Cardiac fibroblast (primary cell): ENCODE measurements around the gene AP2A2.

ENCODE experiments used
- DNase-seq, 2 donors: peaks; one replicate each; pipeline versions ENCODE4 v3.0.0 to v3.0.0-alpha.2; 2010; ENCODE audit warnings: low read depth in 2 of 2
- H3K4me3 ChIP-seq, 2 donors: replicated peaks in 1 of 2; 1 replicate in 1 of 2; 2 replicates in 1 of 2; pipeline ENCODE4 v1.5.1; 2011; ENCODE audit warnings: low read depth in 2 of 2, low read length in 2 of 2, mild to moderate bottlenecking in 2 of 2, moderate library complexity in 1 of 2
- TF ChIP-seq, protein P1 (sequence below): IDR thresholded peaks from one replicate; pipeline ENCODE4 v1.5.1; 2011; ENCODE audit warnings: low read depth, mild to moderate bottlenecking, low read length, inconsistent platforms

AP2A2 gene

DNA sequence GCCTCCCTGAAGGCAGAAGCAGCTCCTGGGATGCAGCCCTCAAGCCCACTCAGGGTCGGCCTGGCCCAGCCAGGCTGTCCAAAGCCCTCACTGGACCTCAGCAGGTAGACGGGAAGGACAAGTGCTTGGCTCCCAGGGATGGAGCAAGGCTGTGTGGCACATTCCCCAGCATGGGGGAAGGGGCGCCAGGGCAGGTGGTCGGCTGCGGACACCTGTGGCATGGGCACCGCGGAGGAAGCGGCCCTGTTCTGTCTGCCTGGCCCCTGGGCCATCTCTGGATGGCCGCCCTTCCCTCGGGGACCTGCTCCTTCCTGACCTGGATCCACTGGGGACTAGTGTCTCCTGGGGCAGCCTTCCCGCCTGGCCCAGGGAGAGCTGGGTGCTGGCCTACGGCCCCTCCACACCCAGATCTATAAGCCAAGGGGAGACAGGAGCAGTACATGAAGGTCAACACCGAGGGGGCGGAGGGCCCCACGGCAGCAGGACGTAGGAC, 41.0 kb upstream of the AP2A2 start:
- DNase-seq: no peak
- no peak overlapping the region for H3K4me3 ChIP-seq
- TF ChIP-seq, protein P1, sequence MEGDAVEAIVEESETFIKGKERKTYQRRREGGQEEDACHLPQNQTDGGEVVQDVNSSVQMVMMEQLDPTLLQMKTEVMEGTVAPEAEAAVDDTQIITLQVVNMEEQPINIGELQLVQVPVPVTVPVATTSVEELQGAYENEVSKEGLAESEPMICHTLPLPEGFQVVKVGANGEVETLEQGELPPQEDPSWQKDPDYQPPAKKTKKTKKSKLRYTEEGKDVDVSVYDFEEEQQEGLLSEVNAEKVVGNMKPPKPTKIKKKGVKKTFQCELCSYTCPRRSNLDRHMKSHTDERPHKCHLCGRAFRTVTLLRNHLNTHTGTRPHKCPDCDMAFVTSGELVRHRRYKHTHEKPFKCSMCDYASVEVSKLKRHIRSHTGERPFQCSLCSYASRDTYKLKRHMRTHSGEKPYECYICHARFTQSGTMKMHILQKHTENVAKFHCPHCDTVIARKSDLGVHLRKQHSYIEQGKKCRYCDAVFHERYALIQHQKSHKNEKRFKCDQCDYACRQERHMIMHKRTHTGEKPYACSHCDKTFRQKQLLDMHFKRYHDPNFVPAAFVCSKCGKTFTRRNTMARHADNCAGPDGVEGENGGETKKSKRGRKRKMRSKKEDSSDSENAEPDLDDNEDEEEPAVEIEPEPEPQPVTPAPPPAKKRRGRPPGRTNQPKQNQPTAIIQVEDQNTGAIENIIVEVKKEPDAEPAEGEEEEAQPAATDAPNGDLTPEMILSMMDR: no peak

DNA sequence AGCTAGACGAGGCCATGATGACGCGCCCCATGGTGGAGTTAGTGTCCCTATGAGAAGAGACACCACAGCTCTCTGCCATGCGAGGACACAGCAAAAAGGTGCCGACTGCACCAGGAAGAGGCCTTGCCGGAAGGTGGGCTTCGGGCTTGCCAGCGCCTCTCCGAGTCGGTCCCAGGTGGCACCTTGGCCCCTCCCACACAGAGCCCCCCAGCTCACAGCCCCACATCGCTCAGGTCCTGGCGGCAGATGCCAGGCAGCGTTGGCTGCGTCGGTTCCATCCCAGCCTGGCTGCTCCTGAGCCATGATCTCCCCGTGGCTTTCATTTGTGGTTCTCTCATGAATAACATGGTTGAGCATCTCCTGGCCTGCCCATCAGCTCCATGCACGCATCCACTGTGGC, 39.1 kb upstream of the AP2A2 start:
- DNase-seq: no peak

DNA sequence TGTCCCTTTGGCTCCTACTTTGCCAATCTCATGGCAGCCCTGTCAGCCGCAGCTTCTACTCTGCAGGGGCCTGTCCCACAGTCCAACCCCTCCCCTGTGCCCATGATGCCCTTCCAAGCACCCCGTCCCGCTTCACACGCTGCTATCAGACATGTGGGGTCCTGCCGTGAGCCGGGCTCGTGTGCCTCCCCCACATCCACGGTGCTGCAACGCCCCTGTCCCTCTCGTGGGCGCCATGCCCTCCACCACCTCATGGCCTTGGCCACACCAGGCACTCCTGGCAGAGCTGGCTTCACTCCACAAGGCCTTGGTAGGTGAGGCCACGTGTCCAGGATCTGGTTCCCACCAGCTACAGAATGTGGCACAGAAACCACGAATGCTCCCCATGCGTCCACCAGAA, 38.1 kb upstream of the AP2A2 start:
- TF ChIP-seq, protein P1: no peak
- no peak overlapping the region for H3K4me3 ChIP-seq
- no peak for DNase-seq

More for the DNA sequence above, 39.1 kb upstream of the AP2A2 start:
- TF ChIP-seq, protein P1: no peak
- H3K4me3 ChIP-seq: no peak overlapping the region

DNA sequence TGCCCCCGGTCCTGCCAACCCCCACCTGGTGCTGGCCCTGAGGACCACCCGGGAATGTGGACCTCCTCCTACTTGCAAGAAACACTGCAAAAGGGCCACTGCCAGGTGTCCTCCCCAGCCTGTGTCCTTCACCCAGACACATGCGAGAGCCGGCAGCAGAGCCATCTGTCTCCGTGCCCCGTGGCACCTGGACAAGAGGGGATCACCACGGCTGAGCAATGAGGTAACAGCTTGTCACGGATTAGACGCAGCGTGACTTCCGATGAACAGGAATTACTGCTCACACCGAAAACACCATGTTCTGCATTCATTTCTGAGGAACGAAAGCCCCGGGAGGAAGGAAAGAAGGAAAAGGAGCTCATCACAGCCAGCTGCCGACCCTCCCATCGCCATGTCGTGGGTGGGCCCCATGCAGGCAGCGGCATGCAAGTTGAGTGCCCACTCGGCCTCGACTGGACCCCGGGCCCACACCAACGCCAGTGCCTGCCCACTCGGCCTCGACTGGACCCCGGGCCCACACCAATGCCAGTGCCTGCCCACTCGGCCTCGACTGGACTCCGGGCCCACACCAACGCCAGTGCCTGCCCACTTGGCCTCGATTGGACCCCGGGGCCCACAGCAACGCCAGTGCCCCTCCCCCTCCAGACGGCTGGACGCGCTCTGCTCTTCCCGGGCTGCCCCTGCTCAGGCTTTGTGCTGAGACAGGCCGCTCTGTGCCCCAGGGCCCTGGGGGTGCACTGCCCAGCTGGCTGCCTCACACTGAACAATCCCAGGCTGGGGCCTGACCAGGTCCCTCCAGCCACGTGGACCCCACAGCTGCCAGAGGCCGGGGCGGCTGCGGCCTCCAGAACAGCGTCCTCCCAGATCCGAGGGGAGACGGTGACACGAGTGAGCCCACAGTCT, 37.1 kb upstream of the AP2A2 start:
- TF ChIP-seq, protein P1: no peak
- no peak for DNase-seq

DNA sequence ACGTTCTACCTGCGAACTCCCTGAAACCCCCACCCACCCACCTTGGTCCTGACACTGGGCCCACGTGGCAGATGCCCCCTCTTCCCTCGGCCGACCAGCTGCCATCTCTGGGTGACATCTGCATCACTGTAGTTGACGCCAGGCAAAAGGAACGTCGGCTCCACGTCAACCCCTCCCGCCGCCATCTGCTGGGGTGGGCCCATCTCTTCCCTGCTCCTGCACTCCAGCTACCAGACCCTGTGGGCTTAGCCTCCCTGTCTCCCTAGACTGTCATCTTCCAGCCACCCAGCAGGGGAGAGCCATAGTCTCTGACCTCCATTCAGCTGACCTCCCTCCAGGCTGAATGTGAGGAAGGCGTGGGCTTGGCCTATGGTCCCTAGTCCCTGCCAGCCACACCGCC, 36.4 kb upstream of the AP2A2 start:
- no peak for DNase-seq
- TF ChIP-seq, protein P1: no peak
- no peak overlapping the region for H3K4me3 ChIP-seq

More for the DNA sequence above, 37.1 kb upstream of the AP2A2 start:
- no peak overlapping the region for H3K4me3 ChIP-seq

DNA sequence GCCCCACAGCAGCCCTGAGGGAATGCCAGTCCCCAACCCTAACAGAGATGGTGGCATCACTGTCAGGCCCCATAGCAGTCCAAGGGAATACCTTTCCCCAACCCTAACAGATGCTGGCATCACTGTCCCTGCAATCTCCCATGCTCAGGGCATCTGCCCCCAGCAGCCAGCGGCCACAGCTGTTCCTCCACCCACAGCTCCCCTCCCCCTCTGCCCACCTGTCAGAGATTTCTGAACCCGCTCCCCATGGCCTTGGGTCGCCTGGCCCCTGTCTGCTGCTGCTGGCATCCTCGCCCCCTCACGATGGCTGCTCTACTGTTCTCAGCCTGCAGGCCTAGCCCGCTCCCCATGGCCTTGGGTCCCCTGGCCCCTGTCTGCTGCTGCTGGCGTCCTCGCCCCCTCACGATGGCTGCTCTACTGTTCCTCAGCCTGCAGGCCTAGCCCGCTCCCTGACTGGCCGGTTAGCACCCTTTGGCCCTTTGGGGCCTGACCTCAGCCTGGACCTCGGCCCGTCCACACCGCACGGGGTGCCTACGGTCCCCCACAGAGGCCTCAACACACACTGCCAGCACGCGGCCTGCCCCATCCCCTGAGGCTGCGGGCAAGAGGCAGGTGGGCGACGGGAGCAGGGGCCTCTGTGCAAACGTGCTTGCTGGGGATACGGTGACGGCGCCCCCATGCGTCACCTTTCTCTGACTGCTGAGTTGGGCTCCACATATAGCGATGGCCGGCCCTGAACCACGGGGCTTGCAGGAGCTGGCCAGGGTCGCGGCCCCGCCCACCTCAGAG, 35.8 kb upstream of the AP2A2 start:
- no peak overlapping the region for H3K4me3 ChIP-seq
- DNase-seq: no peak
- TF ChIP-seq, protein P1: no peak
